Hippocampal formation (tissue), 2 donors: ENCODE data around the gene POU2F1.

Experiments used
- DNase-seq, 2 donors: peaks; one replicate each; lab custom pipeline; 2025; lab: John Stamatoyannopoulos, UW

POU2F1 gene

DNA sequence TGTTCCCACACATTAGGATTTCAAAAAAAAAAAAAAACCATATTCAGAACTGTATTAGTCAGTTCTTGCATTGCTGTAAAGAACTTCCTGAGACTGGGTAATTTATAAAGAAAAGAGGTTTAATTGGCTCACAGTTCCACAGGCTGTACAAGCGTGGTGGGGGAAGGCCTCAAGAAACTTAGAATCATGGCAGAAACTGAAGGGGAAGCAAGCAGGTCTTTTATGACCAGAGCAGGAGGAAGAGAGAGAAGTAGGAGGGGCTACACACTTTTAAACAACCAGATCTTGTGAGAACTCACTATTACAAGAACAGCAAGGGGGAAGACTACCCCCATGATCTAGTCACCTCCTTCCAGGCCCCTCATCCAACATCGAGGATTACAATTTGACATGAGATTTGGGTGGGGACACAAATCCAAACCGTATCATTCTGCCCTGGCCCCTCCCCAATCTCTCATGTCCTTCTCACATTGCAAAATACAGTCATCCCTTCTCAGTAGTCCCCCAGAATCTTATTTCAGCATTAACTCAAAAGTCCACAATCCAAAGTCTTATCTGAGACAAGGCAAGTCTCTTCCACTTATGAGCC lies 51.8 kb downstream of the POU2F1 start:
- DNase-seq = no peak

DNA sequence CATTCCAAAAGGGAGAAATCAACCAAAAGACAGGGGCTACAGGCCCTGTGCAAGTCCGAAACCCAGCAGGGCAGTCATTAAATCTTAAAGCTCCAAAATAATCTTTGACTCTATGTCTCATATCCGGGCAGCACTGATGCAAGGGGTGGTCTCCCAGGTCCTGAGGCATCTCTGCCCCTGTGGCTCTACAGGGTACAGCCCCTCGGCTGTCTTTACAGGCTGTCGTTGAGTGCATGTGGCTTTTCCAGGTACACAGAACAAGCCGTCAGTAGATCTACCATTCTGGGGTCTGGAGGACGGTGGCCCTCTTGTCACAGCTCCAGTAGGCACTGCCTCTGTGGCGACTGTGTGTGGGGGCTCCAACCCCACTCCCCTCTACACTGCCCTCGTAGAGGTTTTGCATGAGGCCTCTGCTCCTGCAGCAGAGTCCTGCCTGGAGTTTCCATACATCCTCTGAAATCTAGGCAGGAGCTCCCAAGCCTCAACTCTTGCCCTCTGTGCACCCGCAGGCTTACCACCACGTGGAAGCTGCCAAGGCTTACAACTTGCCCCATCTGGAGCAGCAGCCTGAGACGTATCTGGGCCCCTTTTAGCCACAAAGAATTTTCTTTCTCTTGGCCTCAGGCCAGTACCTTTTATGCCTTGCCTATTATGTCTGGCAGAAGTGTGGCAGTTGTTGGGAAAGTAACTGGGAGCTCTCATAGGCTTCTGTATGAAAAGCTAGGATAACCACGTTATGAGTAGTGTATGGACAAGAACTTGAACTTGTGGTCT lies 52.5 kb downstream of the POU2F1 start:
- no peak for DNase-seq

DNA sequence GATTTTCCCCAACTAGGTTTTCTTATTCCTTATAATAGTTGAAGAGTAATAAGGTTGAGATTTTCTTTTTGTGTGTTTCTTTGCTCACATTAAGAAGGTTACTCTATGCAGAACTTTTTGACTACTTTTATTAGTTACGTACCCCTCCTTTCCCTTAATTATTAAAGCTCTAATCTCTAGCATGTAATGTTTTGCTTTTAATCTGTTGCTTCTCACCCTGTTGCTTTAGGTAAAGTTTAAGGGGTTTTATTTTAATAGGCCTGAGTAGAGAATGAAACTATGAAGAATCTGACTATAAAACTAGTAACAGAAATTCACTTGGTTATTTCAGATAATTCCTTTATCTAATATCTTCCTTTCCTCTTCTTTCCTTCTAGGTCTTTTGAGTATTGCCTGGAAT lies 53.4 kb downstream of the POU2F1 start:
- DNase-seq = no peak

DNA sequence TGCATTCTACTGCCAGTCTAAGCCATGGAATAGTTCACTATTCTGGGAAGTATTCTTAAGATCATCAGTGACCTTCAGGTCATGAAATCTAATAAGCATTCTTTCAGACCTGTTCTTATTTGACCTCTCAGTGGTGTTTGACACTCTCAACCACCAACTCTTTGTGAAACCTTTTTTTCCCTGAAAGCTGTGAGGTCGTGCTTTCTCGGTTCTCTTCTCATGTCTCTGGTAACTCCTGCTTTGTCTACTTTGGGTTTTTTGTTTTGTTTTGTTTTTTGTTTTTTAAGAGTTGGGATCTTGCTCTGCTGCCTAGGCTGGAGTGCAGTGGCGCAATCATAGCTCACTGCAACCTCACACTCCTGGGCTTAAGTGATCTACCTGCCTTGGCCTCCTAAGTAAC lies 56.3 kb downstream of the POU2F1 start:
- DNase-seq = no peak

DNA sequence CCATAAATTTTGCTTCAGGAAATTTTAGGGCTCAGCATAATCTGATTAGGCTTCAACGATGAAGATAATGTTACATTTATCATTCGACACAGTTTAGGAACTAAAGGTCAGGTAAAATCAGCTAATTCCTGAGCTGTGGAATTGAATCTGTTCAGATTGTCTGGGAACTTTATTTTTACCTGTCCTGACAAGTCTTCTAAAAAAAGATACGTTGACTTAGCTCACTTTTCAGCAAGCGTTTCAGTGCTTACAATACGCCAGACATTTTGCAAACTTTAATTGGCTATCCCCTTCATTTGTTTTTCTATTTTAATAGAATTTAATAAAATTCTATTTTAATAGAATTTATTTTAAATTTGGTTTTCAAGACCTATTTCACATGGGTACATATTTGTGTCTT lies 57.8 kb downstream of the POU2F1 start:
- DNase-seq = no peak

DNA sequence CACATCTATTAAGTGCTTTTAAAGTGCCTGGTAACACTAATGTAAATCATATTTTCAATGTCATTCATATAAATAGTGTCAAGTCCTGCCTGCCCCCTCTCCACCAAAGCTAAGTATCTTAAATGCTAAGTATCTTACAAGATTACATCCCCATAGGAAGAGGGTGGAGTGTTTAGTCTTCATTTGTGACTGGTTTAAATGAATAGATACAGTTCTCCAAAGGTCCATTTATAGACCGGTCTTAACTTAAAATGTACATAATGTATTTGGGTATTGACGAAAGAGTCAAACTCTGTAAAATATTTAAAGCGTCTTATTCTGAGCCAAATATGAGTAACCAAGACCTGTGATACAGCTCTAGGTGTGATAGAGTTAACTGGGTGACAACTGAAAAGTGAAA lies 60.2 kb downstream of the POU2F1 start:
- no peak for DNase-seq

DNA sequence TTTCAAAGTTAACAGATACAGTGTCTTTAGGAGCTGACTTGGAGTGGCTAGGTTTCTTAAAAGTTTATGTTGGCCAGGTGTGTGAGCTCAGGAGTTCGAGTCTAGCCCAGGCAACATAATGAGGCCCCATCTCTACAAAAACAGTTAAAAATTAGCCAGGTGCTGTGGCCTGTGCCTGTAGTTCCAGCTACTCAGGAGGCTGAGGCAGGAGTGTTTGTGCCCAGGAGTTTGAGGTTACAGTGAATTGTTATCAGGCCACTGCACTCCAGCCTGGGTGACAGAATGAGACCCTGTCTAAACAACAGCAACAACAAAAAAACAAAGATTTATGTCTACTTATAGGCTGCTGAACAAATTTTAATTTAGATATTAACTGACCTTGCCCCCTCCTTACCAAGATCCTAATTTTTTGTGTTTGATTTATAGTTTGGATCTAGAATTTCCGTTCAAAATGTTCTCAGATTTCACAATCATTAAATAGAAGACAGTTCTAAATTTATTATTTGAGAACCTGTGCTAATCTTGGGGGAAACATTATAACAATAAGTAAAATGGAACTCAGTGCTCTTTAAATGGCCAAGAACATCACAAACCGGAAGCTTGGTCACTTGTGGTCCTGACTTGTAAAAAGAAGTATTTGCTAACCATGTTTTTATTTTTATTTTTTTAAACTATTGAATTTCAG lies 67.8 kb downstream of the POU2F1 start:
- DNase-seq = no peak

DNA sequence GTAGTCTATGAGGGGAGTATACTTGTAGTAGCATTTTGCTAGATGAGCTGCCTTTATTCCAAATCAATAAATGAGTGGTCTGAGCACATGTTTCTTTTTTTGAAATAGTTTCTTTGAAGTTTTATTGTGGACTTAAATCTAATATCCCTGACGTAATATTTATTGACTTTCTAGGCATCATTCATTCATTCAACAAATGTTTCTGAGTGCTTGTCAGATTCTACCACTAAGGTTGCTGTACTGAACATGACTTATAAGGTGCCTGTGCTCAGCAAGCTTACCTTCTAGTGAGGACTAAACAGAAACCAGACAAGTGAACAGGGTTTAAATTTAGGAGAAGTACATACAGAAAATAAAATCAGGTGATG lies 68.4 kb downstream of the POU2F1 start:
- no peak for DNase-seq

DNA sequence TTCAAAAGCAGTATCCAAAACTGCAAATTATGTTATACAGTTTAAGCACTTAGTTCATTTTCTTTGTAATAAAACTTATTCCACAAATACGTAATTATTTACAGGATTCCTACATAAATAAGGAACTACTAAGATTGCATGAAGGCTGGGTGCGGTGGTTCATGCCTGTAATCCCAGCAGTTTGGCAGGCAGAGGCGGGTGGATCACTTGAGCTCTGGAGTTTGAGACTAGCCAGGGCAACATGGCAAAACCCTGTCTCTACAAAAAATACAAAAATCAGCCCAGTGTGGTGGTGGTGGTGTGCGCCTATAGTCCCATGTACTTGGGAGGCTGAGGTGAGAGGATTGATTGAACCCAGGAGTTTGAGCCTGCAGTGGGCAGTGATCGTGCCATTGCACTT lies 69.3 kb downstream of the POU2F1 start:
- no peak for DNase-seq

DNA sequence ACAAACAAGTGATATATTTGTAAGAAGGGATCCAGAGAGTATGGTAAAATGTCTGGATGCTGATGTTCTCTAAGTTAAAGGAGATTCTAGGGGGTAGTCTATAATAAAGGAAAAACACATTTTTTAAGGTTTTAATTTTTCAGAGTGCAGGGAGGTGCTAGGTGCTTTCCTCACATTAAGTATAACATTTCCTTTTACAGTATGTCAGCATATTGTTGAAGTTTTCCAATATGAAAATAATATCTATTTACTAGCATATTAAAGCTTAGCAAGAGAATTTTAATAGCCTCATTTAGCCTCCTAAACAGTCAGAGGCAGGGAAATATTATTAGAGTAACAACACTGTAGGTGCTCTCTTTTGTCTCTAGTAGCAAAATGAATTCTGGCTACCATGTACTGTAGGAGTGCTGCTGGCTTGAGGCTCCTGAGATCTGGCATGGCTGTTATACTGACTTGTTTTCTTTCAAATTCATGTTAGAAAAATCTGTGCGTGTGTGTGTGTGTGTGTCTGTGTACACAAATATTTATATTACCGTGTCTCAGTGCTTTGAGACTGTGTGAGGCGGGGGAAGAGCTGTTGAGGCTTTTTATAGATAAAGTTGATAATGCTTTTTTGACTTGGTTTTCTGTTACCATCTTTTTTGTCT lies 71.0 kb downstream of the POU2F1 start:
- DNase-seq = no peak

DNA sequence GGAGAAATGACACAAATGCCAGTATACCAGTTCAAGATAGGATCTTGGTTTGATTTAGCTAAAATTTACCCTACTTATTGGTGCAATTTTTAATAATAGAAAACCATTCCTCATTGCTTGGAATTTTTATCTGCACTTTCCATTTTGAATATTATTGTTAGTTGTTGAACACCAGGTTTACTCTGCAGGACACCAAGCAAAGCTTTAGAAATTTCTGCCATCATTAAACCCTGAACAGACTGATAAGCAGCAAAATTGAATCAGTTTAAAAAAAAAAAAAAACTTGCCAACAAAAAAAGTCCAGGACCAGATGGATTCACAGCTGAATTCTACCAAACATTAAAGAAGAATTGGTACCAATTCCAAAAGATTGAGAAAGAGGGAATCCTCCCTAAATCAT lies 71.5 kb downstream of the POU2F1 start:
- no peak for DNase-seq

DNA sequence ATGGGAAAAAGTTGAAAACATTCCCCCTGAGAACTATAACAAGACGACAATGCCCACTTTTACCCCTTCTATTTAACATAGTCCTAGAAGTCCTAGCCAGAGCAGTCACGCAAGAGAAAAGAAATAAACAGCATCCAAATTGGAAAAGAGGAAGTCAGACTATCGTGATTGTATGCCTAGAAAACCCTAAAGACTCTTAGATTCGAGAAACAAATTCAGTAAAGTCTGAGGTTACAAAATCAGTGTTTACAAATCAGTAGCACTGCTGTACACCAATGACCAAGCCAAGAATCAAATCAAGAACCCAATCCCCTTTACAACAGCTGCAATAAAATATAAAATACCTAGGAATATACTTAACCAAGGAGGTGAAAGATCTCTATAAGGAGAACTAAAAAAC lies 72.4 kb downstream of the POU2F1 start:
- no peak for DNase-seq

DNA sequence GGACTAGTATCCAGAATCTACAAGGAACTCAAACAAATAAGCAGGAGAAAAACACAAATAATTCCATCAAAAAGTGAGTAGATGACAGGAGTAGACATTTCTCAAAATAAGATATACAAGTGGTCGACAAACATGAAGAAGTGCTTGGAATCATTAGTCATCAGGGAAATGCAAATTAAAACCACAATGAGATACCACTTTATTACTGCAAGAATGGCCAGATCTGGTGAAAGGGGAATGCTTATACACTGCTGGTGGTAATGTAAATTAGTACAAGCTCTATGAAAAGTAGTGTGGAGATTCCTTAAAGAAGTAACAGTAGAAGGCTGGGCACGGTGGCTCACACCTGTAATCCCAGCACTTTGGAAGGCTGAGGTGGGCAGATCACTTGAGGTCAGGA lies 73.8 kb downstream of the POU2F1 start:
- no peak for DNase-seq

DNA sequence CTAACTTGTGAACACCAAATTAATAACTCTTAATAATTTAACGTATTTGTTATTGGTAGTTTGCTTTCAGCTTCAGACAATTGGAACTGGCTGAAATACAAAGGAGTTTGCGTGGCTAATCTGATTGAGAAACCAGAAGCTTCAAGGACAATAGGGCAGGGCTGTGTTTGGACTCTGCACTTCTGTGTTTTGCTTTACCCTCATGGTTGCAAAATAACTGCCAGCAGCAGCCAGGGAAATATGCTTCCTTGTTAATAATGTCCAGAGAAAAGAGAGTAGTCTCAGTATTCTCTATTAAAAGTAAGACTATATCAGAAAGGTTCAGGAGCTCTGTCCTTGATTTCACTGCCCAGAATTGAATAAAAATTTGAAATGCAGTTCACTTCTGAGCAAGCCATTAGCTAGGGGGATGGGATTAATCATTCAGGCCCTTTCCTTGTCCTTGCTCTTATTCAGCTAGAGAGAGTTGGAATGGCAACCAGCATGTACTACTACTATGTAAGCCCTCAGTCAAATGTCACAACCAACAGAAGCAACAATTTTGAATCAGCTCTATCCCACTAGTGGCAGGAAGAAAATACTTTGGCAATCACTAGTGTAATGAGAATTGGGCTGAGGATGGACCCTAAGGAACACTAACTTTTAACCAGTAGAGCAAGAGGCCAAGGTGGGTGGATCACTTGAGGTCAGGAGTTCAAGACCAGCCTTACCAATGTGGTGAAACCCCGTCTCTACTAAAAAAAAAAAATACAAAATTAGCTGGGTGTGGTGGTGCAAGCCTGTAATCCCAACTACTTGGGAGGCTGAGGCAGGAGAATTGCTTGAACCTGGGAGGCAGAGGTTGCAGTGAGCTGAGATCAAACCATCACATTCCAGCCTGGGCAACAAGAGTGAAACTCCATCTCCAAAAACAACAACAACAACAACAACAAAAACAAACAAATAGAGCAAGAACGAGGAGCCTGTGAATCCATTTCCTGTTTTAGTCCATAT lies 76.8 kb downstream of the POU2F1 start:
- no peak for DNase-seq

DNA sequence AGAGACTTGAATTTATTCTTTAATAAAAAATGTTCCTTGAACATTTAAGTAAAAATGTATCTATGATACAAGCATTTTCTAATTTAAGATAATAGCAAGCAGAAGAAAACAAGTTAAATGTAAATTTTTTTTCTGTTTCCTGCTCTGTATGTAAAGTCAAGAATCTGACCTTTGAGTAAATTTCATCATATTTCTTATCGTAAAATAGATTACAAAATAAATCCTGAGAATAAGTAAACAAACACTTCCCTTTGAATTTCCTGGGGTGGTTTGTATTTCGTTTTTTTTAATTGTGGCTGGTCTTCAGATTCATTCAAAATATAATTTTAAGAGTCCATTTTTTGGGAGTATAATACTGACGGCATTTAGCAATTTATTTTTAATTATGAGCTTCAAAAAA lies 77.6 kb downstream of the POU2F1 start:
- DNase-seq = no peak

DNA sequence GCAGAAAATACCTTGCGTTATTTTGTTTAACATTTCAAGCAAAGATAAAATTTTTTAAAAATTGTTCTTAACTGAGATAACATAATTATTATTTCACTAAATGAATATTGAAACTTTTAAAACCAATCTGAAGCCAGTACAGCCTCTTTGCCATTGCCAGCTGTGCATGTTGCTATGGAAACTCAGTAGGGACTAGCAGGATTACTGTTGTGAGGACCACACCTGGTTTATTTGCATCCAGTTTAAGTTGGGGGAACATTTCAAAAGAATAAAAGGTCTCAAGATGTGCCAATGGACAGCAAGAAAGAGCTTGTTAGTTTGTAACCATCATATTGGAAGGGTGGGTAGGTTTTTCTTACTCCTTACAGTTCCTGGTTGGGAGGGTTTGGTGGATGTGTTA lies 80.7 kb downstream of the POU2F1 start:
- DNase-seq = no peak

DNA sequence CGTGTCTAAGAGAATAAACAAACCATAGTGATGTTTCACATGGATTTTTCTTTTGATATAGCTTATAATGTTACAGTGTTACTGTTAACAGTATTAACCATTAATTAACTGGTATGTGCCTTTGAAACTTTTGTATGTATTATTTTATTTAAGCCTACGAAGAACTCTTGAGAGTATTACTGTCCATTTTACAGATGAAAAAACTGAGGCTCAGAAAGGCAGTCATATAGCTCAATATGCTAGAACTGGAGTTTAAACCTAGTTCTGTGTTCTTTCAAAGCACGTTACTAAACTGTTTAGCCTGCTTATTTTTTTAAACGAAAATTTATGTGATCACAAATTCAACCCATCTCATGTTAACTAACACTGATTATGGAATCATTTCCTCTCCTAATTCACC lies 83.5 kb downstream of the POU2F1 start:
- DNase-seq = no peak

DNA sequence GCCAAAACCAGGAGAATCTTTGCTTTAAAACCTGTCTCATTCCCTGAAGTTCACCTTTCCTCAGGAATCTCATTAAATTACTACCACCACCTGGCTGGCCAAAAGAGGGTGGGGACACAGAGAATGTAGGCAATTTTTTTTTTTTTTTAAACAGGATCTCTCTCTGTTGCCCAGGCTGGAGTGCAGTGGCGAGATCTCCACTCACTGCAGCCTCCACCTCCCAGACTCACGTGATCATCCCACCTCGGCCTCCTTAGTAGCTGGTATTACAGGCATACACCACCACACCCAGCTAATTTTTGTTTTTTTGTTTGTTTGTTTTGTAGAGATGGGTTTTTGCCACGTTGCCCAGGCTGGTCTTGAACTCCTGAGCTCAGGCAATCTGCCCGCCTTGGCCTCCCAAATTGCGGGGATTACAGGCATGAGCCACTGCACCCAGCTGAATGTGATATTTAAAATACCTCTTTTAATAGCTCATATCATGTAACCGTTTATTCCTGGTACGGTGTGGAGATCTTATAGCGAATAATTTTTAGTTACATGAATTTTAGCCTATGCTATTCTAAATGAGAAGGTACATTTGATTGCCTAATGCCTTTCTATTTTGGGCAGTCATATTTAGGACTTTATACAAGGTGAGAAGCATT lies 84.5 kb downstream of the POU2F1 start:
- no peak for DNase-seq

DNA sequence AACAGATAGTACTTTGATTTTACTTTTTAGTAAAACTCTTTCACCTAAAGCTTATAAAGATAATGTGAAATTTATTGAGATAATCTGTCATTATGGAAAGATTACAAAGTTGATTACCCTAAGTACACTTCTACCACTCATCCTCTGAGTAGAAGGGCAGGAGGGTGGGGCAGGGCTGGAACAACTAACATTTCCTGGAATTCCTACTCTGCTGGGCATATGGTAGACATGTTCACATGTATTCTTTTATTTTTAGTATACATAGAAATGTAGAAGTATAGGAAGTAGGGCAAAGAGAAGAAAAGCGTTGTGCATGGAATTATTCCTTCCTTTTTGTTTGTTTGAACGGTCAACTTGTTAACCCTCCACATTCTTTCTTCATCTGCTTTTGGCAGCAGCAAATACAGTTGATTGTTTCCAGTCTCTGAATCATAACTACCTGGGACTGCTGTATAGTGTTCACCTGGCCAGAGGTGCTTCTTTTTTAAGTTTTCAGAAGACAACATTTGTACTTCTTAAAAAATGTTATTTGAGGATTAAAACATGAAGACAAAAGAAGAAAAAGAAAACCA lies 85.1 kb downstream of the POU2F1 start:
- no peak for DNase-seq

DNA sequence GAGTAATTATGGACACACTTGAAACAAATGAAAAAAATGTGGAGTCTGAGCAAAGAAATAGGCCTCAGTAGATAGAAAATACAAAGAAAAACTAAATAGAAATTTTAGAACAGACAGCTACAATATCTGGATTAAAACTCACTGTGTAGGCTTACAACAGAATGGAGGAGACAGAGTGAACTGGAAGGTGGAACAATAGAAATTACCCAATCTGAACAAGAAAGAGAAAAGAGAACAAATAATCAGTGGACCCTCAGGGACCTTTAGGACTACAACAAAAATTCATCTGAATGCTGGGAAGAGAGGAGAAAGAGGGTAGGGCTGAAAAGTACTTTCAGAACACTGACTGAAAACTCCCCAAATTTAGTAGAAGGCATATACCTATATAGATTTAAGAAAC lies 90.0 kb downstream of the POU2F1 start:
- DNase-seq = no peak

DNA sequence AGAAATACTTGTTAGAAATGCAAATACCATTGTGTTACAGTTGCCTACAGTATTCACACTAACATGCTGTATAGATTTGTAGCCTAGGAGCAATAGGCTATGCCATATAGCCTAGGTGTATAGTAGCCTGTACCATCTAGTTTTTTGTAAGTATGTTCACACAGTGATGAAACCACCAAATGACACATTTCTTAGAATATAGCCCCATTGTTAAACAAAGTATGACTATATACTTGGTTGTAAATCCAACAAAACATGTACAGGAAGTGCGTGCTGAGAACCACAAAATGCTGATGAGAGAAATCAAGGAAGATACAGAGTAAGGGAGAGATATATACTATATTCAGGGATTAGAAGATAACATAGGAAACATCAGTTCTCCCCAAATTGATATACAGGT lies 92.2 kb downstream of the POU2F1 start:
- no peak for DNase-seq
